Stimulated activated effector memory CD8-positive, alpha-beta T cell treated with anti-CD3 and anti-CD28 coated beads, Interleukin-12 subunit alpha, Interleukin-12 subunit beta, amount 100 ng/mL, for 72 hours (primary cell): ENCODE measurements around the gene DCAF12.
"Not testable (repeated sequence)": the region's sequence is repeated elsewhere in the genome, so short reads cannot be mapped to it uniquely, and the experiment has no call there.

Source experiments
- ATAC-seq: fragments of 150-1000 bp; cut with Tn5 transposase; 2 replicates; pipeline ENCODE4 v1.10.0; 2021
- DNase-seq, 2 donors: peaks; one replicate each; pipeline ENCODE4 v3.0.0; 2021 to 2022; ENCODE audit warnings: low spot score in 2 of 2
- H3K27ac Mint-ChIP-seq: one replicate; pipeline ENCODE4 v1.8.0; 2022; ENCODE audit warnings: mild to moderate bottlenecking, mixed read lengths
- H3K36me3 Mint-ChIP-seq: one replicate; pipeline ENCODE4 v1.8.0; 2022; ENCODE audit warnings: mild to moderate bottlenecking, mixed read lengths
- H3K4me1 Mint-ChIP-seq: one replicate; pipeline ENCODE4 v1.8.0; 2022; ENCODE audit warnings: mixed read lengths
- H3K4me3 Mint-ChIP-seq: one replicate; pipeline ENCODE4 v1.8.0; 2022; ENCODE audit warnings: mild to moderate bottlenecking, mixed read lengths
- H3K9me3 Mint-ChIP-seq: one replicate; pipeline ENCODE4 v1.8.0; 2022; ENCODE audit warnings: mixed read lengths

Gene DCAF12

GRCh38 chr9:34049630-34050384 lies 76.7 kb downstream of the DCAF12 start:
- Mint-ChIP-seq H3K27ac (peak overlapping the region; percentile 99), H3K4me1 (peaks cover 34% of the 10 kb centered on the region), H3K9me3 (no peaks in the 10 kb centered on the region), H3K4me3 (peak overlapping the region; percentile 92), H3K36me3 (peaks cover 30% of the 10 kb centered on the region)
- no peak for DNase-seq
- no peak for ATAC-seq

DNA sequence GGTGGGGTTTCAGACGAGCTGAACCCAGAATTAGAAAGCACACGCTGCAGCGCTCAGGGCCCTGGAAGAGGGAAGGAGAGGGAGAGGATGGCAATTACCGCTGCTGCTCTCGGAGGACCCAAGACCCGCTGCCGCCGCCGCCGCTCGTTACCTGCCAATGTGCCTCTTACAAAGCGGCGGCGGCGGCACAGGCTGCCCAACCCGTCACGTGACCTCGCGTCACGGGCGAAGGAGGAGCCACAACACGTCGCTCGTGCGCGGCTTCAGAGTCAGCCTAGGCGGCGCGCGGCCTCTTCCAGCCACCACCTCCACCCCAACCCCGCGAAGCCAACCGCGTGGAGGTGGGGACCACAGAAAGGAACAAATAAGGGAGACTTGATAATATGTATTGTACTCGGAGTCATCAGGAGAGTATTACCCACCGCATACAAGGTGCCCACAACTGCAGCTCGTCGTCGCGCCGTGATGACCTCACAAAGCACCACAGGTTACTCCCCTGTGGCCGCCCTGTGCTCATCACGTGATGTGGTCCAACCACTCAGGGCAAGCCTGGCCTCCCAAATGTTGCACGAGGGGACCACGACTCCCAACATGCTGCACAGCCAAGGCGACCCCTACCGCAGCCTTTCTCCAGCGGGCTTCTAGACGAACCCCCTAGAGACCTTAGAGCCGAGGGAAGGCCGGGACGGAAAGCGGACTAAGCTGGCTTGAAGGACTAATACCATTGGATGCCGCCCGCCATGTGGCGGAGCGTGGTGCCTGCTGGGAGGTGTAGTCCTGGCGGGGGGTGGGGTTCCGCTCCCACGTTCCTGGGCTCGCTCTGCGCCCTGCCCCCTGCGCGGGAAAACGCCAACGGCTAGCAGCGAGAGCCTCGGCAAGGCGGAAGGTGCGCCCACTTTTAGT lies 77.5 kb downstream of the DCAF12 start, which contains the start of gene UBAP2:
TSS of gene UBAP2 (minus strand) at position 161 of the 903 bp plus-strand sequence. CDS start 31,739 bp downstream, outside the sequence.
- Mint-ChIP-seq H3K4me3 (peak within 1 kb of the TSS; percentile 92), H3K27ac (peak within 1 kb of the TSS; percentile 99), H3K36me3 (peaks cover 38% of the 10 kb centered on the region), H3K9me3 (no peaks in the 10 kb centered on the region), H3K4me1 (peaks cover 34% of the 10 kb centered on the region)
- DNase-seq (peak; percentile 96 to 99), ATAC-seq (peak; percentile 92)

DNA sequence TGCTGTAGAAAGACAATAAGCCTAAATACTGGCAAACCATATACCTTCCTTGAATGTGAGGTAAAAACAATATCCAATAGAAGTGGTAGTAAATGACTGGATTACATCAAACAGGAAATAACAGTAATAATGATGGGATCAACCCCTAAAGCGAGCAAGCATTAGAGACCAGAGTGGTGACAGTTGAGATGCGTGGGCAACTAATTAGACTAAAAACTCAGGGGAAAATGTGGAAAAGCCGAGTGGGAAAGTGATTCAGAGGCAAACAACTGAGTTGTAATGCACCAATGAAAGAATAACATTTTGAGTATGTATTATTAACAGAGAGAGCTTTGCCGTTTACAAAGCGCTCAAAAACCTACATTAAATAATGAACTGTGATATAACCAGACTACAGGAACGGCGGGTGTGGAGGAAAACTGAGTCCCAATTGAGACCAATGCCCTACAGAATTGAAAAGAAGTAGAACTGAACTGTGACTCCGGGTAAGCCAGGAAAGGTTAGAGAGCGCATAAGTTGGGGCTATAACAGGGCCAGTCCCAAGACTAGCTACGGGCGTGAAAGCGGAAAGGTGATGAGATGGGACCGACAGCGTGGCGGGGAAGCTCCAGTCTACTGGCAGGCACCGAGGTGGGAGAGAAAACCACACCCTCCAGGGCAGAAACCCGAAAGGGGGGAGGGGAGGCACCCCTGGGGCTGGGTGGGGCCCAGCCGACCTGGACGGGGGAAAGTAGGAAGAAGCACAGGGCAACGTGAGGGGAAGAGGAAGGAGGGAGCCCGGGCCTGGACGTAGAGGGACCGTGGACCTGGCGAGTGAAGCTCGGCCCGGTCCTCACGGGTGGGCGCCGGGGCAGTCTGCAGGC lies 78.4 kb downstream of the DCAF12 start:
- no peak for DNase-seq
- Mint-ChIP-seq H3K4me1 (peaks cover 34% of the 10 kb centered on the region), H3K4me3 (peak overlapping the region; percentile 92), H3K36me3 (peaks cover 47% of the 10 kb centered on the region), H3K9me3 (no peaks in the 10 kb centered on the region), H3K27ac (peak overlapping the region; percentile 99)
- peak; percentile 40 for ATAC-seq

DNA sequence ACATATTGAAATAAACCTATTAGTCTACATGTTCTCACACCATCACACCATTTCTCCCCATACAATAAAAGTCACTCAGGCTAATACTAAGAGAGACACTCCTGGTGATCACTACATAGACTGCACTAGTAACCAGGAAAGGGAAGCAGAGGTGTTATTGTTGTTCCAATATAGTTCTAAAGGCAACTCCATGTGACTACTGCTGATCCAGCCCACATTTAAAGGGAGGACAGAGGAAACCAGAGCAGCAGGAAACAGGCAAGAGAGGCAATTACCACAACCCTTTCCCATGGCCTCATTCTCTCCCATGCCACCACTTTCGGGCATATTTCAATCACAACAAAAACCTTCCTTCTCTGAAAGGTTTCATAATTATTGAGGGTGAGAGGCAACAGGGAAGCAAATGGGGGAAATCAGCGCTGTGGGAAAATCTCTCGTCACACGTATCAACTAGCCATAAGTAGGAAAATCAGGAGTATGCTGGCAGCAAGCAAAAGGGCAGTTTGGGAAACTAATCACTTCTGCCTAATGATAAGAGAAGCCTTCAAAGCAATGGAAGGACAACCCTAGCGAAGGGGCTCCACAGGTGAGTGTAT lies 79.6 kb downstream of the DCAF12 start:
- H3K9me3 Mint-ChIP-seq: no peaks in the 10 kb centered on the region
- H3K4me3 Mint-ChIP-seq: peak overlapping the region; percentile 92
- peak overlapping the region; percentile 99 for H3K27ac Mint-ChIP-seq
- H3K4me1 Mint-ChIP-seq: peaks cover 34% of the 10 kb centered on the region
- ATAC-seq (no peak), DNase-seq (no peak)
- H3K36me3 Mint-ChIP-seq: peaks cover 59% of the 10 kb centered on the region

DNA sequence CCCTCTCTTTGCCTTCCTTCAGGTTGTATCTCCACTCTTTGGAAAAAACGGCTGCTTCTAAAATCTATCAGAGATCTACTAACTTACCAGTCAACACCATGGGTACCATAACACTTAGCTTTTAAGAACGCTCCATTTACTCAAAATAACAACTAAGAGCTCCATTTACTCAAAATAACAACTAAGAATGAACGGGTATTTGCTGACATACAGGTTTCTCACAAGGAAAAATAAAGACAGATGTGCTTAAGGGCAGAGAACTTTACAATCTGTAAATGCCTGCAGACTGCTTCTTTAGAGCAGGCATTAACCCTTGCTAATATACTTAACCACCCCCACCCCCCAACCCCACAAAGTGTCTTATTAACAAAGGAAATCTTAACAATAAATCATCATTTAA lies 80.6 kb downstream of the DCAF12 start:
- Mint-ChIP-seq H3K27ac (no peak overlapping the region), H3K4me1 (peaks cover 34% of the 10 kb centered on the region), H3K4me3 (peak overlapping the region; percentile 92), H3K36me3 (peaks cover 69% of the 10 kb centered on the region), H3K9me3 (no peaks in the 10 kb centered on the region)
- ATAC-seq (no peak), DNase-seq (no peak)

DNA sequence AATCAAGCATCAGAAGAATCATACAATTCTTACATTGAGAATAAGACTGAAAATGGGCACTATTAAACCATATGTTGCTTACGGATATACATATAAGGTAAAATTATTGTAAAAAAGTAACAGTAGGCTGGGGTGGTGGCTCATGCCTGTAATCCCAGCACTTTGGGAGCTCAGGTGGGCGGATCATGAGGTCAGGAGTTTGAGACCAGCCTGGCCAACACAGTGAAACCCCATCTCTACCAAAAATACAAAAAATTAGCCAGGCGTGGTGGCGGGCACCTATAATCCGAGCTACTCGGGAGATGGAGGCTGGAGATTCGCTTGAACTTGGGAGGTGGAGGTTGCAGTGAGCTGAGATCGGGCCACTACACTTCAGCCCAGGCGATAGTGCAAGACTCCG lies 84.4 kb downstream of the DCAF12 start:
- Mint-ChIP-seq H3K4me1 (peaks cover 19% of the 10 kb centered on the region), H3K36me3 (peaks cover 73% of the 10 kb centered on the region)
- DNase-seq, ATAC-seq, H3K4me3 Mint-ChIP-seq, H3K9me3 Mint-ChIP-seq, H3K27ac Mint-ChIP-seq: not testable (repeated sequence)

DNA sequence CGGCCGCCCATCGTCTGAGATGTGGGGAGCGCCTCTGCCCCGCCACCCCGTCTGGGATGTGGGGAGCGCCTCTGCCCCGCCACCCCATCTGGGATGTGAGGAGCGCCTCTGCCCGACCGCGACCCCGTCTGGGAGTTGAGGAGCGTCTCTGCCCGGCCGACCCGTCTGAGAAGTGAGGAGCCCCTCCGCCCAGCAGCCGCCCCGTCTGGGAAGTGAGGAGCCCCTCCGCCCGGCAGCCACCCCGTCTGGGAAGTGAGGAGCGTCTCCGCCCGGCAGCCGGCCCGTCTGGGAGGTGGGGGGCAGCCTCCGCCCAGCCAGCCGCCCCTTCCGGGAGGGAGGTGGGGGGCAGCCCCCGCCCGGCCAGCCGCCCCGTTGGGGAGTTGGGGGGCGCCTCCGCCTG lies 87.6 kb downstream of the DCAF12 start:
- not testable (repeated sequence) for H3K9me3 Mint-ChIP-seq, ATAC-seq, H3K27ac Mint-ChIP-seq, H3K4me3 Mint-ChIP-seq, DNase-seq
- Mint-ChIP-seq H3K4me1 (peaks cover 12% of the 10 kb centered on the region), H3K36me3 (peaks cover 71% of the 10 kb centered on the region)

GRCh38 chr9:34037626-34038025 lies 88.9 kb downstream of the DCAF12 start:
- DNase-seq (no peak), ATAC-seq (no peak)
- Mint-ChIP-seq H3K9me3 (no peaks in the 10 kb centered on the region), H3K36me3 (peaks cover 59% of the 10 kb centered on the region), H3K27ac (peak overlapping the region; percentile 69), H3K4me3 (no peak overlapping the region), H3K4me1 (peaks cover 12% of the 10 kb centered on the region)

DNA sequence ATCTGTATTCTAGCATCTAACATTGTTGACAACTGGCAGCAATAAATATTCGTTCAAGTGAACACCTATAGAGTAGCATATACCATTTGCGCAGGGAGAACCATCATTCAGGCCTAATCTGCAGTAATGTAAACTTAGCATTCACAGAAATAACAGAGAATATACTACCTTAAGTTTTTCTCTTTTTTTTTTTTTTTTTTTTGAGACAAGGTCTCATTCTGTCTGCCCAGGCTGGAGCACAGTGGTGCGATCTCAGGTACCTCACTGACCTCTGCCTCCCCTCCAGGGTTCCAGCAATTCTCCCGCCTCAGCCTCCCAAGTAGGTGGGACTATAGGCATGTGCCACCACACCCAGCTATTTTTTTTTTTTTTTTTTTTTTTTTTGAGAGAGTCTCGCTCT lies 89.9 kb downstream of the DCAF12 start:
- H3K4me1 Mint-ChIP-seq: peaks cover 12% of the 10 kb centered on the region
- ATAC-seq (no peak), DNase-seq (no peak)
- H3K27ac Mint-ChIP-seq: no peak overlapping the region
- no peaks in the 10 kb centered on the region for H3K9me3 Mint-ChIP-seq
- H3K4me3 Mint-ChIP-seq: no peak overlapping the region
- peaks cover 59% of the 10 kb centered on the region for H3K36me3 Mint-ChIP-seq
